Keratinocyte (primary cell): Measurements from ENCODE around the gene SLC15A5. TPM values are rescaled to one million over a fixed set of nuclear protein-coding genes. Genes with fewer than 3 reads are reported as not detected.

Source experiments
- DNase-seq: peaks from one replicate; pipeline ENCODE4 v3.0.0-alpha.2; 2011; ENCODE audit warnings: low read depth, missing footprints, low spot score
- FAIRE-seq: peaks from 2 replicates; lab custom pipeline; 2011; peaks lifted over from hg19 to GRCh38; lab: Jason Lieb, UNC
- H2AFZ ChIP-seq: 2 replicates; pipeline ENCODE4 v1.6.0; 2012; ENCODE audit warnings: low read length, control low read depth, inconsistent platforms; ENCODE audit not compliant: control insufficient read depth
- H3K27ac ChIP-seq: 2 replicates; pipeline ENCODE4 v1.5.1; 2011; ENCODE audit warnings: low read length; ENCODE audit not compliant: control insufficient read depth, insufficient read depth
- H3K27me3 ChIP-seq: 3 replicates; pipeline ENCODE4 v1.6.0; 2011; ENCODE audit warnings: low read length; ENCODE audit not compliant: control insufficient read depth, insufficient read depth; ENCODE audit errors: extremely low read depth
- H3K36me3 ChIP-seq, 2 experiments: 2 replicates in 1 of 2; 3 replicates in 1 of 2; pipeline ENCODE4 v1.5.1; 2011; ENCODE audit warnings: low read length in 2 of 2, mild to moderate bottlenecking in 1 of 2; ENCODE audit not compliant: control insufficient read depth in 2 of 2, insufficient read depth in 2 of 2; ENCODE audit errors: extremely low read depth in 1 of 2
- H3K4me1 ChIP-seq: 3 replicates; pipeline ENCODE4 v1.5.1; 2011; ENCODE audit warnings: low read length; ENCODE audit not compliant: control insufficient read depth, insufficient read depth; ENCODE audit errors: extremely low read depth
- H3K4me2 ChIP-seq: 3 replicates; pipeline ENCODE4 v1.6.0; 2011; ENCODE audit warnings: low read depth, low read length; ENCODE audit not compliant: control insufficient read depth, insufficient read depth; ENCODE audit errors: extremely low read depth
- H3K4me3 ChIP-seq, 3 experiments: fragments of 200-600 bp in 1 of 3; sonication (generic) in 1 of 3; 2 replicates in 2 of 3; 3 replicates in 1 of 3; pipeline ENCODE4 v1.5.1; 2011 to 2016; ENCODE audit warnings: low read length in 3 of 3, mild to moderate bottlenecking in 3 of 3, control low read depth in 2 of 3, inconsistent platforms in 1 of 3, low read depth in 1 of 3, mixed read lengths in 1 of 3, mixed run types in 1 of 3, moderate library complexity in 1 of 3; ENCODE audit not compliant: control insufficient read depth in 2 of 3, insufficient read depth in 2 of 3; ENCODE audit errors: extremely low read depth in 1 of 3
- H3K79me2 ChIP-seq: 2 replicates; pipeline ENCODE4 v1.6.0; 2012; ENCODE audit warnings: low read length; ENCODE audit not compliant: control insufficient read depth, insufficient read depth
- H3K9ac ChIP-seq: 3 replicates; pipeline ENCODE4 v1.6.0; 2011; ENCODE audit warnings: low read length; ENCODE audit not compliant: control insufficient read depth, insufficient read depth; ENCODE audit errors: extremely low read depth
- H3K9me1 ChIP-seq: 3 replicates; pipeline ENCODE4 v1.6.0; 2011; ENCODE audit warnings: low read length; ENCODE audit not compliant: control insufficient read depth, insufficient read depth; ENCODE audit errors: extremely low read depth
- H3K9me3 ChIP-seq: 2 replicates; pipeline ENCODE4 v1.5.1; 2012; ENCODE audit warnings: low read depth, low read length; ENCODE audit not compliant: control insufficient read depth
- H4K20me1 ChIP-seq: 3 replicates; pipeline ENCODE4 v1.6.0; 2011; ENCODE audit warnings: low read length; ENCODE audit not compliant: control insufficient read depth, insufficient read depth; ENCODE audit errors: extremely low read depth
- EZH2 ChIP-seq: IDR thresholded peaks from one replicate; pipeline ENCODE4 v1.6.1; 2012; ENCODE audit warnings: inconsistent platforms, mild to moderate bottlenecking, low read length, moderate library complexity
- dilution Hi-C: fragments of 300-500 bp; cut with MboI; formaldehyde crosslinking; loops from one replicate; pipeline ENCODE4 v1.7.0; 2020; ENCODE audit warnings: low sequenced_read_pairs; ENCODE audit not compliant: extremely low pct_ligation_motif_present
- polyA plus RNA-seq, 5 experiments: library from polyadenylated mRNA; depleted of rRNA in 3 of 5; stranded (reverse) in 3 of 5; stranded (forward) in 1 of 5; unstranded in 1 of 5; fragments of >200 nt; gene quantifications; 1 replicate in 1 of 5; 2 replicates in 3 of 5; 3 replicates in 1 of 5; pipeline versions ENCODE4 v1.2.1 to v1.2.3, GENCODE V29; 2011 to 2012; ENCODE audit warnings: missing spikeins in 2 of 5, low read depth in 1 of 5, low replicate concordance in 1 of 5
- TF ChIP-seq, protein P1 (sequence below), 3 experiments: IDR thresholded peaks in 1 of 3; conservative IDR thresholded peaks in 1 of 3; optimal IDR thresholded peaks in 1 of 3; 2 replicates in 2 of 3; 3 replicates in 1 of 3; pipeline versions ENCODE3 to v1.5.1; 2011; ENCODE audit warnings: low read length in 3 of 3, mild to moderate bottlenecking in 3 of 3, moderate library complexity in 2 of 3, control low read depth in 1 of 3, inconsistent platforms in 1 of 3; ENCODE audit not compliant: insufficient read depth in 2 of 3; ENCODE audit errors: extremely low read depth in 1 of 3

Gene SLC15A5
- polyA plus RNA-seq, 1 donor (not counting 4 experiments of a cell fraction or from before 2014, with no cell fraction given) = not detected

DNA sequence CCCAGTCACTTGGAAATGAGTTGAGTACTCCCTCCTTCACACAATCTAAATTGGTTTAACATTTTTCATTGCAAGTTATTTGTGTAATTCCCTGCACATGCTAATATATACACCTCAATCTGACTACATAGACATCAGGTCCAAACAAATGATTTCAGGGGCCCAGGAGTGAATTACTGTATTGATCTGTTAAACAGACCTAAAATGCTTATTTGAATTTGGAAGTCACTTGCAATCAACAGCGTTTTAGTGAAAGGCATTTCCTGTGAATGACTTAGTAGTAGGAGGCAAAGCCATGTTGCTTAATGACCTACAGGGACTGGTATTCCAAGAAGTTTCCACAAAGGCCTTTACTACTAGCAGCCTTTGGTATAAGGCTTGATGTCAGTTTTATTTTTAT, 22.6 kb upstream of the SLC15A5 start:
- Histone ChIP-seq H2AFZ (no peak overlapping the region), H3K27ac (no peak overlapping the region), H3K4me2 (no peak overlapping the region), H4K20me1 (no peaks in the 10 kb centered on the region), H3K9ac (no peak overlapping the region), H3K36me3 (no peaks in the 10 kb centered on the region), H3K79me2 (no peaks in the 10 kb centered on the region), H3K4me1 (no peaks in the 10 kb centered on the region), H3K9me3 (no peaks in the 10 kb centered on the region), H3K4me3 (no peak overlapping the region), H3K27me3 (no peaks in the 10 kb centered on the region), H3K9me1 (no peaks in the 10 kb centered on the region)
- DNase-seq = no peak
- TF ChIP-seq, protein P1, sequence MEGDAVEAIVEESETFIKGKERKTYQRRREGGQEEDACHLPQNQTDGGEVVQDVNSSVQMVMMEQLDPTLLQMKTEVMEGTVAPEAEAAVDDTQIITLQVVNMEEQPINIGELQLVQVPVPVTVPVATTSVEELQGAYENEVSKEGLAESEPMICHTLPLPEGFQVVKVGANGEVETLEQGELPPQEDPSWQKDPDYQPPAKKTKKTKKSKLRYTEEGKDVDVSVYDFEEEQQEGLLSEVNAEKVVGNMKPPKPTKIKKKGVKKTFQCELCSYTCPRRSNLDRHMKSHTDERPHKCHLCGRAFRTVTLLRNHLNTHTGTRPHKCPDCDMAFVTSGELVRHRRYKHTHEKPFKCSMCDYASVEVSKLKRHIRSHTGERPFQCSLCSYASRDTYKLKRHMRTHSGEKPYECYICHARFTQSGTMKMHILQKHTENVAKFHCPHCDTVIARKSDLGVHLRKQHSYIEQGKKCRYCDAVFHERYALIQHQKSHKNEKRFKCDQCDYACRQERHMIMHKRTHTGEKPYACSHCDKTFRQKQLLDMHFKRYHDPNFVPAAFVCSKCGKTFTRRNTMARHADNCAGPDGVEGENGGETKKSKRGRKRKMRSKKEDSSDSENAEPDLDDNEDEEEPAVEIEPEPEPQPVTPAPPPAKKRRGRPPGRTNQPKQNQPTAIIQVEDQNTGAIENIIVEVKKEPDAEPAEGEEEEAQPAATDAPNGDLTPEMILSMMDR (optimal IDR thresholded peaks at IDR 0.05 in 1 of 3, IDR thresholded peaks at IDR 0.05 in 1 of 3, conservative IDR thresholded peaks at IDR 0.05 in 1 of 3; ENCODE audit: extremely low read depth in 1 of 3, insufficient read depth in 2 of 3, low read length in 3 of 3) = no peak
- TF ChIP-seq EZH2 = no peak
- FAIRE-seq = no peak
- dilution Hi-C loops = no loop called here

DNA sequence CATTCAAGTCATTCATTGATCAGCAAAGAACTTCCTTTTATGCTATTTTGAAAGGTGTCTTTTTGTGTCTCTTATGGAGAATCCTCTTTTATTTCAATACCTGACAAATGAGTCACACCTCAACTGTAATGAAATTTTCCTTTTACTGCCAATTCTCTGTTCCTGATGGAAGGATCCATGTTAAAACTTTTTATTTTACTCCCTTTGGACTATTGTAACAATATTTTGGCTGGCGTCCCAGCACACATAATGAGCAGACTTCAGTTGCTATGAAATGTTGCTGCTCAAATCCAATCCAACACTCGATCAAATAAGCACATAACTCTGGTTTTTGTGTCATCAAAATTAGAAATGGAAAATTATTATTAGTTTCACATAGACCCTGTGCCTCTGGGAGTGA, 21.9 kb upstream of the SLC15A5 start:
- no peak overlapping the region for H3K9ac ChIP-seq
- H3K9me3 ChIP-seq = no peaks in the 10 kb centered on the region
- H2AFZ ChIP-seq = no peak overlapping the region
- no peak overlapping the region for H3K27ac ChIP-seq
- H3K36me3 ChIP-seq = no peaks in the 10 kb centered on the region
- DNase-seq (no peak), FAIRE-seq (no peak)
- no peak overlapping the region for H3K4me2 ChIP-seq
- H4K20me1 ChIP-seq = no peaks in the 10 kb centered on the region
- dilution Hi-C loops = no loop called here
- H3K79me2 ChIP-seq = no peaks in the 10 kb centered on the region
- H3K4me1 ChIP-seq = no peaks in the 10 kb centered on the region
- H3K27me3 ChIP-seq = no peaks in the 10 kb centered on the region
- no peak overlapping the region for H3K4me3 ChIP-seq
- TF ChIP-seq, protein P1 (optimal IDR thresholded peaks at IDR 0.05 in 1 of 3, IDR thresholded peaks at IDR 0.05 in 1 of 3, conservative IDR thresholded peaks at IDR 0.05 in 1 of 3; ENCODE audit: extremely low read depth in 1 of 3, insufficient read depth in 2 of 3, low read length in 3 of 3) = no peak
- TF ChIP-seq EZH2 = no peak
- no peaks in the 10 kb centered on the region for H3K9me1 ChIP-seq
